HL-60 (cell line): Measurements from ENCODE around the gene UGT1A5.

ENCODE experiments used
- DNase-seq, 2 experiments: peaks; one replicate each; pipeline ENCODE4 v3.0.0-alpha.2; 2010 to 2020; ENCODE audit warnings: low read depth in 1 of 2, low spot score in 1 of 2
- H3K27ac ChIP-seq: fragments of 250-450 bp; sonication (Bioruptor Pico); replicated peaks from 2 replicates; pipeline ENCODE4 v1.5.1; 2020; ENCODE audit warnings: mild to moderate bottlenecking, moderate library complexity
- H3K27me3 ChIP-seq: fragments of 250-450 bp; sonication (Bioruptor Pico); 2 replicates; pipeline ENCODE4 v1.5.1; 2021; ENCODE audit warnings: mild to moderate bottlenecking, moderate library complexity; ENCODE audit not compliant: insufficient read depth, poor library complexity, severe bottlenecking
- H3K4me3 ChIP-seq: replicated peaks from 2 replicates; pipeline ENCODE4 v1.5.1; 2011; ENCODE audit warnings: mild to moderate bottlenecking, control low read depth, low read length; ENCODE audit not compliant: insufficient read depth
- GABPA ChIP-seq: IDR thresholded peaks from 2 replicates; pipeline ENCODE4 v1.6.1; 2012; ENCODE audit warnings: low read depth
- POLR2AphosphoS5 ChIP-seq: IDR thresholded peaks from 2 replicates; pipeline ENCODE4 v1.6.1; 2012; ENCODE audit warnings: low read depth
- SPI1 ChIP-seq: IDR thresholded peaks from 2 replicates; pipeline ENCODE4 v1.6.1; 2012; ENCODE audit warnings: low read depth, mild to moderate bottlenecking, borderline replicate concordance
- TF ChIP-seq, protein P1 (sequence below): IDR thresholded peaks from 2 replicates; pipeline ENCODE4 v1.6.1; 2012; ENCODE audit warnings: low read depth; ENCODE audit not compliant: insufficient replicate concordance
- TF ChIP-seq, protein P2 (sequence below): IDR thresholded peaks from one replicate; pipeline ENCODE4 v1.5.1; 2011; ENCODE audit warnings: low read length, control low read depth, inconsistent platforms; ENCODE audit not compliant: insufficient read depth

The UGT1A5 gene

DNA sequence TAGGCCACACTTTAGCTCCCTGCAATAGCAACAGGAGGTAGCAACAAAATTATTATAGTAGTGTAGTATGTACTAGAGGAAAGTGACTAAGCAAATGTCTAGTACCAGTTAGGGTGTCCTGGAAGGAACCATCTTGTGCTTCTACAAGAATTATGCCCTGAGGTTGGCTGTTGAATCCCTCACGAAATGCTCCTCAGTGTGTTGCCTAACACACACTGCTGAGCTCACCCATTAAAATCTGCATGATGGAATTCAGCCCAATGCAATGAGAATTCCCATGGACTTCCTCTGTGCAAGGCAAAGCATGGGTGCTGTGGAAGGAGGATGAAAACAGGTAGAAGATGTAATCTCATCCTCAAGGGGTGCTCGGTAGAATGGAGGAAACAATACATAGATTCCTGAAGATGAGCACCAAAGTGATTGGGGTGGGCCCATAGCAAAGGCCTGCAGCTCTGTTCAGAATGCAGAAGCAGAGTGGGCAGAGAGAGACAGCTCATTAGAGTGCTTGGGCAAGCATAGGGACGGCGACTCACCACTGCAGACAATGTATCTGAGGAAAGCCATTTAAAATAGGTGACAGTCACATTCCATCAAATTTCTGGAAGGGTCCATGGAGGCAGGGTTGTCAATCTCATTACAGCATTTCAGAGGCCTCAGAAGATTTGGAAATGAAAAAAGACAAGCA, 32.2 kb upstream of the UGT1A5 start:
- Histone ChIP-seq H3K4me3 (no peak overlapping the region), H3K27me3 (no peaks in the 10 kb centered on the region), H3K27ac (no peak overlapping the region)
- no peak for TF ChIP-seq SPI1
- no peak for TF ChIP-seq GABPA
- TF ChIP-seq, protein P1, sequence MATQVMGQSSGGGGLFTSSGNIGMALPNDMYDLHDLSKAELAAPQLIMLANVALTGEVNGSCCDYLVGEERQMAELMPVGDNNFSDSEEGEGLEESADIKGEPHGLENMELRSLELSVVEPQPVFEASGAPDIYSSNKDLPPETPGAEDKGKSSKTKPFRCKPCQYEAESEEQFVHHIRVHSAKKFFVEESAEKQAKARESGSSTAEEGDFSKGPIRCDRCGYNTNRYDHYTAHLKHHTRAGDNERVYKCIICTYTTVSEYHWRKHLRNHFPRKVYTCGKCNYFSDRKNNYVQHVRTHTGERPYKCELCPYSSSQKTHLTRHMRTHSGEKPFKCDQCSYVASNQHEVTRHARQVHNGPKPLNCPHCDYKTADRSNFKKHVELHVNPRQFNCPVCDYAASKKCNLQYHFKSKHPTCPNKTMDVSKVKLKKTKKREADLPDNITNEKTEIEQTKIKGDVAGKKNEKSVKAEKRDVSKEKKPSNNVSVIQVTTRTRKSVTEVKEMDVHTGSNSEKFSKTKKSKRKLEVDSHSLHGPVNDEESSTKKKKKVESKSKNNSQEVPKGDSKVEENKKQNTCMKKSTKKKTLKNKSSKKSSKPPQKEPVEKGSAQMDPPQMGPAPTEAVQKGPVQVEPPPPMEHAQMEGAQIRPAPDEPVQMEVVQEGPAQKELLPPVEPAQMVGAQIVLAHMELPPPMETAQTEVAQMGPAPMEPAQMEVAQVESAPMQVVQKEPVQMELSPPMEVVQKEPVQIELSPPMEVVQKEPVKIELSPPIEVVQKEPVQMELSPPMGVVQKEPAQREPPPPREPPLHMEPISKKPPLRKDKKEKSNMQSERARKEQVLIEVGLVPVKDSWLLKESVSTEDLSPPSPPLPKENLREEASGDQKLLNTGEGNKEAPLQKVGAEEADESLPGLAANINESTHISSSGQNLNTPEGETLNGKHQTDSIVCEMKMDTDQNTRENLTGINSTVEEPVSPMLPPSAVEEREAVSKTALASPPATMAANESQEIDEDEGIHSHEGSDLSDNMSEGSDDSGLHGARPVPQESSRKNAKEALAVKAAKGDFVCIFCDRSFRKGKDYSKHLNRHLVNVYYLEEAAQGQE = no peak
- TF ChIP-seq, protein P2, sequence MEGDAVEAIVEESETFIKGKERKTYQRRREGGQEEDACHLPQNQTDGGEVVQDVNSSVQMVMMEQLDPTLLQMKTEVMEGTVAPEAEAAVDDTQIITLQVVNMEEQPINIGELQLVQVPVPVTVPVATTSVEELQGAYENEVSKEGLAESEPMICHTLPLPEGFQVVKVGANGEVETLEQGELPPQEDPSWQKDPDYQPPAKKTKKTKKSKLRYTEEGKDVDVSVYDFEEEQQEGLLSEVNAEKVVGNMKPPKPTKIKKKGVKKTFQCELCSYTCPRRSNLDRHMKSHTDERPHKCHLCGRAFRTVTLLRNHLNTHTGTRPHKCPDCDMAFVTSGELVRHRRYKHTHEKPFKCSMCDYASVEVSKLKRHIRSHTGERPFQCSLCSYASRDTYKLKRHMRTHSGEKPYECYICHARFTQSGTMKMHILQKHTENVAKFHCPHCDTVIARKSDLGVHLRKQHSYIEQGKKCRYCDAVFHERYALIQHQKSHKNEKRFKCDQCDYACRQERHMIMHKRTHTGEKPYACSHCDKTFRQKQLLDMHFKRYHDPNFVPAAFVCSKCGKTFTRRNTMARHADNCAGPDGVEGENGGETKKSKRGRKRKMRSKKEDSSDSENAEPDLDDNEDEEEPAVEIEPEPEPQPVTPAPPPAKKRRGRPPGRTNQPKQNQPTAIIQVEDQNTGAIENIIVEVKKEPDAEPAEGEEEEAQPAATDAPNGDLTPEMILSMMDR = no peak
- no peak for TF ChIP-seq POLR2AphosphoS5
- no peak for DNase-seq

- Histone ChIP-seq H3K27me3 (no peaks in the 10 kb centered on the region), H3K4me3 (no peak within 1 kb of the TSS), H3K27ac (no peak within 1 kb of the TSS)
- TF ChIP-seq, protein P2 = no peak
- no peak for DNase-seq
Observed at GRCh38 chr2:233681521-233682099, 31.1 kb upstream of the UGT1A5 start, which contains the start of gene UGT1A7. Gene UGT1A7 (plus strand): TSS chr2:233681901. CDS start chr2:233681938, 37 bp downstream.

DNA sequence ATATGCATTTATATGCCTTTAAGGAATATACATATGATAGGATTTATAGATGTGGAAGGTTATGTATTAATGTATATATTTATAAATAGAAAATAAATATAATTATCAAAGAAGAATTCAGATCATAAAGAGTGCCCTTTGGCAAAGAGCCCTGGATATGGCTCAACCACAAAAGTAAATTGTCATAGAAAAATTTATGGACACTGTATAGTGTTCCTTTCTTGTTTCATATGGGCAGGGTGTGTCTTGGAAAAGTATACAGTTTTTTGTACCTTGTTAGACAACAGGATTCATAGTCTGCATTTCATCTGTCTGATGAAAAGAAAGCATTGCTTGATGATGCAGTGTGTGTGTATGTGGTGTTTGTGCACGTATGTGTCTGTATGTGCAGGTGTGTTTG, 28.1 kb upstream of the UGT1A5 start:
- TF ChIP-seq, protein P1 = no peak
- no peak for TF ChIP-seq GABPA
- no peak for TF ChIP-seq SPI1
- no peak for TF ChIP-seq POLR2AphosphoS5
- TF ChIP-seq, protein P2 = no peak
- no peak for DNase-seq
- Histone ChIP-seq H3K27me3 (no peaks in the 10 kb centered on the region), H3K27ac (no peak overlapping the region), H3K4me3 (no peak overlapping the region)

GRCh38 chr2:233686928-233687327, 25.8 kb upstream of the UGT1A5 start:
- Histone ChIP-seq H3K27me3 (no peaks in the 10 kb centered on the region), H3K27ac (no peak overlapping the region), H3K4me3 (no peak overlapping the region)
- TF ChIP-seq SPI1 (no peak), GABPA (no peak), POLR2AphosphoS5 (no peak)
- TF ChIP-seq, protein P2 = no peak
- TF ChIP-seq, protein P1 = no peak
- peak in 1 of 2 experiments; percentile 13 for DNase-seq
